Measurements from ENCODE around the gene MALL.
"Not testable (repeated sequence)": the region's sequence is repeated elsewhere in the genome, so short reads cannot be mapped to it uniquely, and the experiment has no call there.

The MALL gene

DNA sequence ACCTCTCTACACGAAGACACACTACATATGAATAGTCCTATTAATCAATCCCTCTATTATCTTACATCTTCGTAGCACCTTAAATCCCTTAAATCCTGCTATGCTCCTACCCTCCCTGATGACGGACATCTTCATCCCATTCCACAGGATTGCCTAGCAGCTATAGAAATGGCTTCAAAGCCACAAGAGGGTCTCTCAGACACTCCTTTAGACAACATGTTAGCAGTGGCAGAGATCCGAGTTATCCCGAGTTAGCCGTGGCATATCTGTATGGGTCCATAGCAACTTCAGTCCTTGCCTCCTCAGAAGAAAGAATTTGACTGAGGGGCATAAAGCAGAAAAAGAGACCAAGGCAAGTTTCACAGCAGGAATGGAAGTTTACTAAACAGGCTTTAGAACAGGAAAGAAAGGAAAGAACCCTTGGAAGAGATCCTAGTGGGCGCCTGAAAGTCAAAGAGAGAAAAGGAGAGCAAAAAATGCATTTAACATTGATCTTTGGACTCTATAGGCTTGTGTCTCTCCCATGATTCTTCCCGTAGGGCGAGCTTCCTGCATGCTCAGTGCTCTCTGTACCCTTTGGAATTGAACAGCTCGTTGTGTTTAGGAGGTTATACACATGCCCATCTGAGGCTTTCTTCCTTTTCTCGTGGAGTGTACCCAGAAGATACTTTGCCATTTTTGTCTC lies 56.5 kb downstream of the MALL start:
- DNase-seq (ENCODE audit: extremely low spot score); CTCF ChIA-PET; POLR2A ChIA-PET: not testable (repeated sequence)

DNA sequence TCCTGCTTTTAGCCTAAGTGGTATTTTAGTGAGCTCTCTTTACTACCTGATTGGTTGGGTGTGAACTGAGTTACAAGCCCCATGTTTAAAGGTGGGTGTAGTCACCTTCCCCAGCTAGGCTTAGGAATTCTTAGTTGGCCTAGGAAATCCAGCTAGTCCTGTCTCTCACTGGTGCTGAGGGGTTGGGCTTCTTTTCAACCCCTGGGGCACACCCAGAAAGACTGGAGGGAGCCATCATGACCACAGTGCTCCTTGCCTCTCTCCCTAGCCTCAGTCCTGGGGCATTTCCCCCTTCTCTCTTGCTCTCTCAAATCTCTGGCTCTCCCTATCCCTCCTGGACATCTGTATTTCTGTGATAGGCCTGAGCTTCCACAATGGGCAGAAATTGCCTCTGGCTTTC lies 57.6 kb downstream of the MALL start:
- CTCF ChIA-PET, POLR2A ChIA-PET: not testable (repeated sequence)

DNA sequence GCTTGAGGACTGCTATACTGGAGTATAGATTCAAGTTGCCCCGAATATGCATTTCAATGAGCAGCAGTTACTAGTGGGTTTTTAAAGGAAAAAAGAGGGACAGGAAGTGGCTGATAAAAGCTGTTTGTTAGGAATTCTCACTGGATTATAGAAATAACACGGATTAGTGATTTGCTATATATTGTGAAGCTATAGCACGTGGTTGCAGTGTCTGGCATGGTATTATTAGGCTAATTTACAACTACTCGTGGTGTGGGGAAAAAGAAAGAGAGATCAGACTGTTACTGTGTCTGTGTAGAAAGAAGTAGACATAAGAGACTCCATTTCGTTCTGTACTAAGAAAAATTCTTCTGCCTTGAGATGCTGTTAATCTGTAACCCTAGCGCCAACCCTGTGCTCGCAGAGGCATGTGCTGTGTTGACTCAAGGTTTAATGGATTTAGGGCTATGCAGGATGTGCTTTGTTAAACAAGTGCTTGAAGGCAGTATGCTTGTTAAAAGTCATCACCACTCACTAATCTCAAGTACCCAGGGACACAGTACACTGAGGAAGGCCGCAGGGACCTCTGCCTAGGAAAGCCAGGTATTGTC lies 59.7 kb downstream of the MALL start:
- DNase-seq (ENCODE audit: extremely low spot score); CTCF ChIA-PET; POLR2A ChIA-PET: not testable (repeated sequence)

More for the DNA sequence above, 57.6 kb downstream of the MALL start:
- not testable (repeated sequence) for DNase-seq (ENCODE audit: extremely low spot score)

GRCh38 chr2:110054521-110055407 lies 60.9 kb downstream of the MALL start:
- POLR2A ChIA-PET; CTCF ChIA-PET; DNase-seq (ENCODE audit: extremely low spot score): not testable (repeated sequence)

GRCh38 chr2:110053688-110054087 lies 61.9 kb downstream of the MALL start:
- DNase-seq (ENCODE audit: extremely low spot score); CTCF ChIA-PET; POLR2A ChIA-PET: not testable (repeated sequence)

DNA sequence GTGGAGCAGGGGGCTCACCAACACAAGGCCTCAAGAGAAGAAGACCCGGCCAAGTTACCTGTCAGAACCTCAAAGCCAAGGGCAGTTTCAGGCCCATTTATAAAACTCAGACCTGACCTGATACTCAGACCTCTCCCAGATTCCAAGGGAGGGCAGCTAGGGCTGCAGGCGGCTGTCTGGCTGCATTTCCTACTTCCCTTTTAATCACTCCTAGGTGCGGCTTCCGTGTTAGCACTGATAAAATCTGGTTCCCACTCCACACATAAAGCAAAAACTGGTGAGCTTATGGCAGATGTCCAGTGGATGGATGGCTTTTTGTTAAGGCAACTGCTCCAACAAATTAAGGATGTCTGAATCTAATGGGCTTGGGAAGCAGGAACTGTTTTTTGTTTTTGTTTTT lies 63.5 kb downstream of the MALL start:
- CTCF ChIA-PET; DNase-seq (ENCODE audit: extremely low spot score); POLR2A ChIA-PET: not testable (repeated sequence)

- POLR2A ChIA-PET; DNase-seq (ENCODE audit: extremely low spot score); CTCF ChIA-PET: not testable (repeated sequence)
Observed at GRCh38 chr2:110050222-110050621, 65.4 kb downstream of the MALL start.

DNA sequence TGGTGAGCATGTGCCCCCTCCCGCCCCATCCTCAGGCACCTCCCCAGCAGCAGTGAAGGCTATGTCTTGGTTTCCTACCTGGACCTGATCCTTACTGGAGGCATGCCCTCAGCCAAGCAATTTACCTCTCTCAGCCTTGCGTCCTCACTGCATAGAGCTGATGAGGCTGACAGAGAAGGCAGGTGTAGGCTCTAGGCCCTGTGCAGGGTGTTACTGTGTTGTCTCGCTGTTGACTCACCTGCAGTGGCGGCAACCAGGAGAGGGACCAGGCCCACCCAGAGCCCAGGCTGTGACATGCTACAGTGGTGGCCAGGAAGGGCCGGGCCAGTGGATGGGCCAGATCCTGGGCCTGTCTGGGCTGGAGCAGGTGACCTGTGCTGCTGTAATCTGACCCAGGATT lies 65.9 kb downstream of the MALL start:
- CTCF ChIA-PET; DNase-seq (ENCODE audit: extremely low spot score); POLR2A ChIA-PET: not testable (repeated sequence)

DNA sequence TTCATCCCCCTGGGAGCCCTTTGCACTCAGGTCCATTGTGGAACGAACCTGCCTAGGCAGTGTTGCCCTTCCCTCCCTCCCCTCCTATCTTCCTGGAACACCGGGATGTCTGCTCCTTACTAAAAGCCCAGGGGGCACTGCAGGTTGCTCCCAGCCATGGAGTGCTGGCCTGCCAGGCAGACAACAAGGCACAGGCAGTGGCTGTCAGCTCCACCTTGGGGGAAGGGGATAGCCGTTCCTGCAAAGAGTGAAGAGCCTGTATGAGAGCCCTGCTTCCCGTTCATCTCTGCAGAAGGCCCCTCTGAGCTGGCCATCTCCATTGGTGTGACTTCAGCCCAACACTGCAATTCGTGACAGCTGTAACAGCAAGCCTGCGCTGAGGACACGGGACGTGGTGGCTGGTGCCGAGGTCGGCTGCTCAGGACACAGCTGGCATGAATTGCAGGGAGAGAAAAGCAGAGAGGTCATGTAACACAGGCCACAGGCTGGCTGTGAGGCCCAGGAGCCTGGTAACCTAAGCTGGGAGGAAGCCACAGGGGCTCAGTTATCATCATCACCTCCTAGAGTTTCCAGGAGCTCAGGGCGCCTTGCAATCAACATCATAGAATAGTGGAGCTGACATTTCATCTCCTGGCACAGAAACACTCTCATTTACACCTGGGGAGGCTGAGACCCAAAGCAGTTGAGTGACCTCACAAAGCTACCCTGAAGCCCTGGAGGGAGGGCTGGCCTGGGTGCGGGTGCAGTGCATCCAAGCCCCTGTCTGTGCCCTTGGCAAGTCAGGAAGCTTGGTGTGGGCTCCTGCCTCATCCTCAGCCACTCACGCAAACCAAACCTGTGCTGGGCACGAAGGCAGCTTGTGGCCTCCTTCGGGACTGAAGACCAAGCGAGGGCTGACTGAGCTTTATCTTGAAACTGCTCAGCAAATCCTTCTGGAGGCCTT lies 67.1 kb downstream of the MALL start:
- CTCF ChIA-PET; POLR2A ChIA-PET; DNase-seq (ENCODE audit: extremely low spot score): not testable (repeated sequence)

DNA sequence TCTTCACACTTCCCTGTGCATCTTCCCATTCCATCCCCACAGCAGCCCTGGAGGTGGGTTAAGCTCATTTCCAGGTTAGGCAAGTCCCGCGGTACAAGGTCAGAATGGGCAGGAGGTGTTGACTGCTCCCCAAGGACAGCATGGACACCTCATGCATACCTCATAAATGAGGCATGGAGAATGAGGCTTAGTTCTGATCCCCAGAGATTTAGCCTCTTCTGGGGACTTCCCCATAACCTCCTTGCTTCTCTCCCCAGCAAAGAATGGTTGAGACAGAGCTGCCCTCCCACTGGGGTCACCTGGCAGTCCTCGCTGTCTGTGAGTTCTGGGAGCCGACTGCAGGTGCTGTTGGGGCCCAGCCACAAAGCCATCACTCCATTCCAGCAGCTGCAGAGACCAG lies 68.4 kb downstream of the MALL start:
- POLR2A ChIA-PET; DNase-seq (ENCODE audit: extremely low spot score); CTCF ChIA-PET: not testable (repeated sequence)

- CTCF ChIA-PET; POLR2A ChIA-PET; DNase-seq (ENCODE audit: extremely low spot score): not testable (repeated sequence)
Observed at GRCh38 chr2:110041941-110042660, 73.5 kb downstream of the MALL start.

GRCh38 chr2:110037336-110037735 lies 78.3 kb downstream of the MALL start:
- POLR2A ChIA-PET; CTCF ChIA-PET; DNase-seq (ENCODE audit: extremely low spot score): not testable (repeated sequence)

DNA sequence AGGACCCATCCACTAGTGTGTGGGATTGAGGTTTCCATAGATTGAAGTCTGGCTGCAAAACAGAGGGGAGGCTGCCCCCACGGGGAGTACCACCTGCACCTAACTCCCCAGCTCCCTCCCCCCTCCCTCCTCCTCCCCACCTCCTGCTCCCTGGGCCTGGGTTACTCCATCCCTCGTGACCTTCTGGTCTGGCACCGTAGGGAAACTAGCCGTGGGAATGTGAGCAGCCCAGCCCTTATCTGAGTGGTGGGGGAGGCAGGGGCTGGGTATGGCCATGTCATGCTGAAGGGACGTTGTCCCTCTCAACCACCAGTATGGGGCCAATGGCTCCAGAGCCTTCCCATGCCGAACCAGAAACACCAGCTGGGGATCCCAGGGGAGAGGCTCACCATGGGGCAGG lies 80.2 kb downstream of the MALL start:
- POLR2A ChIA-PET; CTCF ChIA-PET; DNase-seq (ENCODE audit: extremely low spot score): not testable (repeated sequence)

- DNase-seq (ENCODE audit: extremely low spot score); POLR2A ChIA-PET; CTCF ChIA-PET: not testable (repeated sequence)
Observed at GRCh38 chr2:110034935-110035334, 80.7 kb downstream of the MALL start.
